ENCODE results near the gene SYCP2L. TPM values are rescaled to one million over a fixed set of nuclear protein-coding genes. Genes with fewer than 3 reads are reported as not detected.

SYCP2L gene
- total and polyA plus RNA-seq, 2 donors (not counting 1 experiment from before 2014, with no cell fraction given) = under 0.01 TPM; not detected in 1

GRCh38 chr6:10873374-10873773 is 13.5 kb upstream of the SYCP2L start:
- no peak overlapping the region for H3K4me3 ChIP-seq (replicated peaks in 1 of 4; ENCODE audit: control extremely low read depth in 1 of 4, insufficient read depth in 1 of 4, low read depth in 3 of 4, low read length in 4 of 4)
- H3K9ac ChIP-seq (ENCODE audit: insufficient read depth, low read length) = no peak overlapping the region
- TF ChIP-seq CTCF (conservative IDR thresholded peaks at IDR 0.05 in 1 of 2, IDR thresholded peaks at IDR 0.05 in 1 of 2; ENCODE audit: low read depth in 1 of 2, low read length in 2 of 2) (no peak), EZH2 (IDR thresholded peaks at IDR 0.05; ENCODE audit: low read length, missing control alignments) (no peak)
- H3K79me2 ChIP-seq (ENCODE audit: control insufficient read depth, insufficient read depth, low read length) = no peaks in the 10 kb centered on the region
- H3K27me3 ChIP-seq (ENCODE audit: control insufficient read depth, insufficient read depth, low read length) = no peaks in the 10 kb centered on the region
- H3K4me2 ChIP-seq (ENCODE audit: extremely low read depth, insufficient read depth, low read length) = no peak overlapping the region
- no peaks in the 10 kb centered on the region for H3K9me3 ChIP-seq (ENCODE audit: control insufficient read depth, insufficient read depth, low read depth, low read length)
- H2AFZ ChIP-seq (ENCODE audit: low read length) = no peak overlapping the region
- H3K27ac ChIP-seq (ENCODE audit: insufficient read depth, low read length) = no peak overlapping the region
- H4K20me1 ChIP-seq (ENCODE audit: control insufficient read depth, extremely low read depth, insufficient read depth, low read length) = no peaks in the 10 kb centered on the region
- H3K4me1 ChIP-seq (ENCODE audit: control insufficient read depth, extremely low read depth, insufficient read depth, low read length) = no peaks in the 10 kb centered on the region
- DNase-seq (ENCODE audit: low read depth in 2 of 2) = no peak
- no peaks in the 10 kb centered on the region for H3K36me3 ChIP-seq (ENCODE audit: control insufficient read depth, insufficient read depth, low read length)

- Histone ChIP-seq H3K9me3 (ENCODE audit: control insufficient read depth, insufficient read depth, low read depth, low read length) (no peaks in the 10 kb centered on the region), H3K27ac (ENCODE audit: insufficient read depth, low read length) (no peak overlapping the region), H2AFZ (ENCODE audit: low read length) (no peak overlapping the region), H3K4me2 (ENCODE audit: extremely low read depth, insufficient read depth, low read length) (no peak overlapping the region), H3K4me3 (replicated peaks in 1 of 4; ENCODE audit: control extremely low read depth in 1 of 4, insufficient read depth in 1 of 4, low read depth in 3 of 4, low read length in 4 of 4) (no peak overlapping the region), H3K9ac (ENCODE audit: insufficient read depth, low read length) (no peak overlapping the region), H3K79me2 (ENCODE audit: control insufficient read depth, insufficient read depth, low read length) (no peaks in the 10 kb centered on the region), H4K20me1 (ENCODE audit: control insufficient read depth, extremely low read depth, insufficient read depth, low read length) (no peaks in the 10 kb centered on the region), H3K4me1 (ENCODE audit: control insufficient read depth, extremely low read depth, insufficient read depth, low read length) (no peaks in the 10 kb centered on the region), H3K27me3 (ENCODE audit: control insufficient read depth, insufficient read depth, low read length) (no peaks in the 10 kb centered on the region), H3K36me3 (ENCODE audit: control insufficient read depth, insufficient read depth, low read length) (no peaks in the 10 kb centered on the region)
- no peak for DNase-seq (ENCODE audit: low read depth in 2 of 2)
- no peak for TF ChIP-seq EZH2 (IDR thresholded peaks at IDR 0.05; ENCODE audit: low read length, missing control alignments)
- TF ChIP-seq CTCF (conservative IDR thresholded peaks at IDR 0.05 in 1 of 2, IDR thresholded peaks at IDR 0.05 in 1 of 2; ENCODE audit: low read depth in 1 of 2, low read length in 2 of 2) = no peak
These were observed 12.6 kb upstream of the SYCP2L start for GRCh38 chr6:10874207-10874606.

GRCh38 chr6:10875026-10875425 is 11.8 kb upstream of the SYCP2L start:
- TF ChIP-seq CTCF (conservative IDR thresholded peaks at IDR 0.05 in 1 of 2, IDR thresholded peaks at IDR 0.05 in 1 of 2; ENCODE audit: low read depth in 1 of 2, low read length in 2 of 2) (no peak), EZH2 (IDR thresholded peaks at IDR 0.05; ENCODE audit: low read length, missing control alignments) (no peak)
- Histone ChIP-seq H3K9me3 (ENCODE audit: control insufficient read depth, insufficient read depth, low read depth, low read length) (no peaks in the 10 kb centered on the region), H3K79me2 (ENCODE audit: control insufficient read depth, insufficient read depth, low read length) (no peaks in the 10 kb centered on the region), H3K9ac (ENCODE audit: insufficient read depth, low read length) (no peak overlapping the region), H2AFZ (ENCODE audit: low read length) (no peak overlapping the region), H3K27me3 (ENCODE audit: control insufficient read depth, insufficient read depth, low read length) (no peaks in the 10 kb centered on the region), H3K4me1 (ENCODE audit: control insufficient read depth, extremely low read depth, insufficient read depth, low read length) (no peaks in the 10 kb centered on the region), H3K4me3 (replicated peaks in 1 of 4; ENCODE audit: control extremely low read depth in 1 of 4, insufficient read depth in 1 of 4, low read depth in 3 of 4, low read length in 4 of 4) (no peak overlapping the region), H3K4me2 (ENCODE audit: extremely low read depth, insufficient read depth, low read length) (no peak overlapping the region), H3K27ac (ENCODE audit: insufficient read depth, low read length) (no peak overlapping the region), H4K20me1 (ENCODE audit: control insufficient read depth, extremely low read depth, insufficient read depth, low read length) (no peaks in the 10 kb centered on the region), H3K36me3 (ENCODE audit: control insufficient read depth, insufficient read depth, low read length) (no peaks in the 10 kb centered on the region)
- DNase-seq (ENCODE audit: low read depth in 2 of 2) = no peak

Data from fibroblast of lung (primary cell).